Brain microvascular endothelial cell (primary cell): ENCODE data around the gene CTH.
"Not testable (repeated sequence)": the region's sequence is repeated elsewhere in the genome, so short reads cannot be mapped to it uniquely, and the experiment has no call there.

Source experiments
- DNase-seq: peaks from one replicate; pipeline ENCODE4 v3.0.0-alpha.2; 2020
- H3K27ac ChIP-seq: fragments of 250-450 bp; sonication (Bioruptor Pico); 2 replicates; pipeline ENCODE4 v1.5.1; 2020; ENCODE audit warnings: mild to moderate bottlenecking, moderate library complexity
- H3K27me3 ChIP-seq: fragments of 250-450 bp; sonication (Bioruptor Pico); replicated peaks from 2 replicates; pipeline ENCODE4 v1.5.1; 2020; ENCODE audit warnings: mild to moderate bottlenecking
- H3K36me3 ChIP-seq: fragments of 250-450 bp; sonication (Bioruptor Pico); replicated peaks from 2 replicates; pipeline ENCODE4 v1.5.1; 2020; ENCODE audit warnings: mild to moderate bottlenecking
- H3K4me3 ChIP-seq: 2 replicates; pipeline ENCODE4 v1.5.1; 2011; ENCODE audit warnings: low read depth, mild to moderate bottlenecking, control low read depth, low read length, moderate library complexity
- CTCF ChIP-seq: IDR thresholded peaks from 2 replicates; pipeline ENCODE4 v1.5.1; 2011; ENCODE audit warnings: low read depth, mild to moderate bottlenecking, moderate library complexity, low read length, control low read depth, inconsistent platforms; ENCODE audit errors: missing control alignments
- in situ Hi-C: cut with HindIII; loops from 2 replicates; pipeline ENCODE4 v1.10.0; 2017; ENCODE audit warnings: low sequenced_read_pairs, low pct_ligation_motif_present

Gene CTH

DNA sequence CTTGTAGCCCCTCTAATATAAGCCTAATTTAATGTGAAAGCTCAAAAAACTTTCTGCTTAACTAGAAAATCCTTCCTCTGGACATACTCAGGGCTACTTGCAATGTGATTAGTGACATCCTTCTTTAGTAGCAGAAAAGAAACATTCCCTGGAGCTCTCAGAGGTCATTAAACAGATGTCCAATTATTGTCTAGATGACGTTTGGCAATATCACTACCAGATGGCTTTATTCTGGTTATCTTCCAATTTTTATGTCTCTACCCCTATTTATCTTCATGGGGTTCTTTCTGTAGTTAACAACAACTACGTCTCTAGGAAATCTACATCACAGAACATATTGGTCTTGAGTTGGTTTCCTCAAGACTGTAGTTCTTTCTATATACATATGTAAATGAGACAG lies 44.2 kb downstream of the CTH start:
- Histone ChIP-seq H3K27me3 (no peaks in the 10 kb centered on the region), H3K36me3 (no peaks in the 10 kb centered on the region), H3K4me3 (no peak overlapping the region), H3K27ac (no peak overlapping the region)
- in situ Hi-C loops: no loop called here
- TF ChIP-seq CTCF: no peak
- DNase-seq: no peak

DNA sequence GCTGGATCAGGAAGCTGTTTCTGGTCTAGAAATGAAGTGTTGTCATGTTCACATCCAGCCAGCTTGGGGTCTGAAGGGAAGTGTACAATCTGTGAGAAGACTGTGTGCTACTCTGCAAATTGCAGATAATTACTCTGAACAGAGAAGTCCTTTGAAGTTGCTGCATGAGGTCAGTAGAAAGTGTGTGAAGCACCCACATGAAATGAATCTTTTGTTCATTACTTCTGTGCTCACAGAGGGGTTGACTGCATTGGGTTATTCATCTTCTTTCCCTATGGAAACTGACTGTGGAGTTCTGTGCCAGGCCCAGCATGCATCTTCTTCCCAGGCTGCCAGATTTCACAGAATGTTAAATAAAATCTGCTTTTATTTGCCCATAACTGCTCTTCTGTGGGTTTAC lies 47.1 kb downstream of the CTH start:
- in situ Hi-C loops: no loop called here
- H3K36me3 ChIP-seq: no peaks in the 10 kb centered on the region
- DNase-seq: no peak
- no peak overlapping the region for H3K27ac ChIP-seq
- no peak overlapping the region for H3K4me3 ChIP-seq
- H3K27me3 ChIP-seq: no peaks in the 10 kb centered on the region
- no peak for TF ChIP-seq CTCF

DNA sequence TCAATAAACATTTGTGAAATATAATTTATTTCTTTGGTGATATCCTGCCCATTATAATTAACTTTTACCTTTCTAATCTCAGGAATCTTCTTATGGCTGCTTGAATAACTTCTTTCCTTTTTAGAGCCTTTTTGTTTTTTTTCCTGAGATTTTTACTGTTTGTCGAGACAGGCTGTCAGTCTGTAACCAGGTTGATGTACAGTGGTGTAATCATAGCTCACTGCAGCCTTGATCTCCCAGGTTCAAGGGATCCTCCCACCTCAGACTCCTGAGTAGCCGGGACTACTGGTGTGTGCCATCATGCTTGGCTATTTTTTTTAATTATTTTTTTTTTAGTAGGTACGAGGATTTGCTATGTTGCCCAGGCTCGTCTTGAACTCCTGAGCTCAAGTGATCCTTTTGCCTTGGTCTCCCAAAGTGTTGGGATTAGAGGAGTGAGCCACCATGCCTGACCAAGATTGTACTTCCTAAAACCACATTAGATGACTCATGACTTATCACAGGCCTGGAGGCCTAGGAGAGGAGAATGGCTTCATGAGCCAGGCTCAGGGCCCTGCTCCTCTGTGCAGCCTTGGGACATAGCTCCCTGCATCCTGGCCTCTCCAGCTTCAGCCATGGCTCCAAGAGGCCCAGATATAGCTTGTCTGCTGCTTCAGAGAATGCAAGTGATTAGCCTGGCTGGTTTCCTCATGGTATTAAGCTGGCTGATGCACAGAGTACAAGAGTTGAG lies 48.6 kb downstream of the CTH start:
- peak; percentile 41 for DNase-seq
- TF ChIP-seq CTCF: no peak
- no peaks in the 10 kb centered on the region for H3K27me3 ChIP-seq

DNA sequence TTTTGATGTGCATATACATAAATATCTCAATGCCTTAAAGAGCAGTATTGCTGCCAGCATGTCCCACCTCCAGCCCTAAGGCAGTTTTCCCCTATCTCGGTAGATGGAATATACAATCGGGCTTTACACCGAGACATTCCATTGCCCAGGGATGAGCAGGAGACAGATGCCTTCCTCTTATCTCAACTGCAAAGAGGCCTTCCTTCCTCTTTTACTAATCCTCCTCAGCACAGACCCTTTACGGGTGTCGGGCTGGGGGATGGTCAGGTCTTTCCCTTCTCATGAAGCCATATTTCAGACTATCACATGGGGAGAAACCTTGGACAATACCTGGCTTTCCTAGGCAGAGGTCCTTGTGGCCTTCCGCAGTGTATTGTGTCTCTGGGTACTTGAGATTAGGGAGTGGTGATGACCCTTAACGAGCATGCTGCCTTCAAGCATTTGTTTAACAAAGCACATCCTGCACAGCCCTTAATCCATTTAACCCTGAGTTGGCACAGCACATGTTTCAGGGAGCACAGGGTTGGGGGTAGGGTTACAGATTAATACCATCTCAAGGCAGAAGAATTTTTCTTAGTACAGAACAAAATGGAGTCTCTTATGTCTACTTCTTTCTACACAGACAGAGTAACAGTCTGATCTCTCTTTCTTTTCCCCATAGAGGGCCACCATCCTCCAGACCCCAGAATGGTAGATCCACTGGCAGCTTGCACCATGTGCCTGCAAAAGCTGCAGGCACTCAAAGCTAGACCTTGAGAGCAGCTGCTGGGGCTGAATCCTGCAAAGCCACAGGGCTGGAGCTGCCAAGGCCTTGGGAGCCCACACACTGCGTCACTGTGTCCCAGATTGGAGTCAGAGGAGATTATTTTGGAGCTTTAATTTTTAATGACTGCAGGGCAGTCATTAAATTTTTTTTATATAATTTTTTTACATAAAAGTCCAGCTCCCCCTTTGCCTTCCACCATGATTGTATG lies 50.0 kb downstream of the CTH start:
- H3K36me3 ChIP-seq, H3K4me3 ChIP-seq, DNase-seq, H3K27me3 ChIP-seq, in situ Hi-C loops, H3K27ac ChIP-seq: not testable (repeated sequence)

More for the DNA sequence above, 48.6 kb downstream of the CTH start:
- Histone ChIP-seq H3K27ac (no peak overlapping the region), H3K4me3 (no peak overlapping the region), H3K36me3 (no peaks in the 10 kb centered on the region)
- in situ Hi-C loops: no loop called here

GRCh38 chr1:70462611-70463010 lies 51.5 kb downstream of the CTH start:
- TF ChIP-seq CTCF: no peak
- in situ Hi-C loops: no loop called here

GRCh38 chr1:70465911-70466310 lies 54.8 kb downstream of the CTH start:
- H3K36me3 ChIP-seq: no peaks in the 10 kb centered on the region
- in situ Hi-C loops: no loop called here
- H3K27ac ChIP-seq: no peak overlapping the region
- no peaks in the 10 kb centered on the region for H3K27me3 ChIP-seq
- DNase-seq: no peak
- no peak overlapping the region for H3K4me3 ChIP-seq
- TF ChIP-seq CTCF: no peak

More at GRCh38 chr1:70462611-70463010, 51.5 kb downstream of the CTH start:
- no peak for DNase-seq
- no peaks in the 10 kb centered on the region for H3K27me3 ChIP-seq
- no peak overlapping the region for H3K27ac ChIP-seq
- H3K36me3 ChIP-seq: no peaks in the 10 kb centered on the region
- H3K4me3 ChIP-seq: no peak overlapping the region
